Spleen (tissue), 11 donors: ENCODE data around the gene ASB14. TPM values are rescaled to one million over a fixed set of nuclear protein-coding genes. Genes with fewer than 3 reads are reported as not detected.

Source experiments
- DNase-seq: peaks from one replicate; pipeline ENCODE4 v3.0.0-alpha.2; 2020
- H3K27ac ChIP-seq, 8 donors: fragments of 200-600 bp; sonication (generic) in 7 of 8; 1 replicate in 4 of 8; 2 replicates in 4 of 8; pipeline versions ENCODE4 v1.5.0 to v1.8.0; 2016 to 2021; ENCODE audit warnings: inconsistent platforms in 4 of 8, mild to moderate bottlenecking in 4 of 8, moderate library complexity in 1 of 8
- H3K27me3 ChIP-seq, 7 donors: fragments of 200-600 bp; sonication (generic) in 6 of 7; replicated peaks in 1 of 7; 1 replicate in 4 of 7; 2 replicates in 3 of 7; pipeline versions ENCODE4 v1.5.0 to v1.8.0; 2016 to 2021; ENCODE audit warnings: inconsistent platforms in 3 of 7, mild to moderate bottlenecking in 1 of 7
- H3K36me3 ChIP-seq, 6 donors: fragments of 200-600 bp; sonication (generic) in 5 of 6; 1 replicate in 4 of 6; 2 replicates in 2 of 6; pipeline versions ENCODE4 v1.5.0 to v1.8.0; 2016 to 2021; ENCODE audit warnings: inconsistent platforms in 2 of 6
- H3K4me1 ChIP-seq, 6 donors: fragments of 200-600 bp; sonication (generic) in 5 of 6; 1 replicate in 3 of 6; 2 replicates in 3 of 6; pipeline versions ENCODE4 v1.5.0 to v1.8.0; 2016 to 2021; ENCODE audit warnings: inconsistent platforms in 3 of 6
- H3K4me3 ChIP-seq, 8 donors: fragments of 200-600 bp; sonication (generic) in 7 of 8; 1 replicate in 4 of 8; 2 replicates in 4 of 8; pipeline versions ENCODE4 v1.5.0 to v1.8.0; 2016 to 2021; ENCODE audit warnings: inconsistent platforms in 4 of 8, mild to moderate bottlenecking in 4 of 8, moderate library complexity in 2 of 8
- H3K9me3 ChIP-seq, 8 donors: fragments of 200-600 bp; sonication (generic) in 7 of 8; 1 replicate in 4 of 8; 2 replicates in 4 of 8; pipeline versions ENCODE4 v1.5.0 to v1.8.0; 2016 to 2021; ENCODE audit warnings: inconsistent platforms in 4 of 8
- POLR2A ChIP-seq, 3 donors: fragments of 450-650 bp; IDR thresholded peaks; one replicate each; pipeline ENCODE4 v1.5.1; 2017; ENCODE audit warnings: antibody characterized with exemption in 3 of 3, mild to moderate bottlenecking in 1 of 3
- POLR2AphosphoS5 ChIP-seq, 3 donors: sonication (generic); formaldehyde crosslinking; IDR thresholded peaks; one replicate each; pipeline ENCODE4 v1.5.1; 2017; ENCODE audit warnings: antibody characterized with exemption in 3 of 3
- WGBS, 5 donors: extraction: QIAGEN DNeasy Blood & Tissue Kit in 3 of 5; methylation state at CpG; one replicate each; pipeline versions ENCODE4 v1.1.5 to v1.1.7; 2013 to 2018; 5-methylcytosine and 5-hydroxymethylcytosine counted together
- intact Hi-C: fragments of 100-400 bp; cut with DNase I; formaldehyde crosslinking; loops from one replicate; pipeline ENCODE4 v1.15.0; 2023; ENCODE audit warnings: low total_unique reads
- polyA plus RNA-seq, 3 donors: library from polyadenylated mRNA; stranded (reverse); fragments of 200-250 nt; gene quantifications; one replicate each; pipeline ENCODE4 v1.2.1, GENCODE V29; 2013
- total RNA-seq, 7 donors: library from RNA; depleted of rRNA in 3 of 7; stranded (reverse); fragments of >200 nt in 3 of 7; fragmentation: NEBNext Ultra II Directional in 4 of 7; extraction: Animal tissue kit (Norgen Biotek cat#: 25700) in 4 of 7; gene quantifications; one replicate each; pipeline versions ENCODE4 v1.1.0 to v1.2.1, GENCODE V29; 2016 to 2021
- TF ChIP-seq, protein P1 (sequence below), 11 experiments: fragments of 200-600 bp in 7 of 11; fragments of 450-650 bp in 4 of 11; sonication (generic) in 4 of 11; IDR thresholded peaks in 8 of 11; conservative IDR thresholded peaks in 3 of 11; 1 replicate in 7 of 11; 2 replicates in 4 of 11; pipeline versions ENCODE4 v1.4.0 to v1.8.0; 2016 to 2021; ENCODE audit warnings: antibody characterized with exemption in 11 of 11, inconsistent platforms in 4 of 11, mild to moderate bottlenecking in 1 of 11
- donor health status: healthy with polysubstance abuse.
- donor health status: DM: no; HTN: no; CAD: no; lungs with moderate emphysema.
- donor health status: DM: no; HTN: no; CAD: no.
- donor health status: Bipolar disorder and iron deficiency.
- donor health status: healthy.
- donor health status: DM: no; HTN: no; CAD: no.
- donor health status: DM: yes; HTN: yes; CAD: no.

ASB14 gene
- total and polyA plus RNA-seq, 10 donors = 0.07 TPM; not detected in 9

DNA sequence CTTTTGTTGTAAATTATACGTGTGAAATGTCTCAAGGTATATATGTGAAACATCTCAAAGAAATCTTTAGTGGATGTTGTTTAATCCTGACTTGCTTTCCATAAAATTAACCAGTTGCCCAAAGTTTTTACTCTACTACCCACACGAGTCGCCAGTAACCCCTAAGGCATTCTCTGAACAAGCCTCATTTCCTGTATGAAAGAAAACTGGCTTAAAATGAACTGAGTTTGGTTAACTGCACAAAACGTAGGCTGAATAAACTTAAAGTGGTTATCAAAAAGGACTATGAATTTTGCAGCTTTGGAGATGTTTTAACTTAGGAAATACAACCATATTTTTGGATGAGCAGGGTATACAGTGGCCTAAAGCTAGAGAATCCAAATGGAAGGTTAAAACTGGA lies 67.6 kb downstream of the ASB14 start:
- Histone ChIP-seq H3K36me3 (no peaks in the 10 kb centered on the region), H3K4me1 (peaks cover 10 to 41% (median 26%) of the 10 kb centered on the region in 6 donors), H3K27ac (no peak overlapping the region), H3K27me3 (no peaks in the 10 kb centered on the region), H3K4me3 (no peak overlapping the region), H3K9me3 (no peaks in the 10 kb centered on the region)
- TF ChIP-seq, protein P1, sequence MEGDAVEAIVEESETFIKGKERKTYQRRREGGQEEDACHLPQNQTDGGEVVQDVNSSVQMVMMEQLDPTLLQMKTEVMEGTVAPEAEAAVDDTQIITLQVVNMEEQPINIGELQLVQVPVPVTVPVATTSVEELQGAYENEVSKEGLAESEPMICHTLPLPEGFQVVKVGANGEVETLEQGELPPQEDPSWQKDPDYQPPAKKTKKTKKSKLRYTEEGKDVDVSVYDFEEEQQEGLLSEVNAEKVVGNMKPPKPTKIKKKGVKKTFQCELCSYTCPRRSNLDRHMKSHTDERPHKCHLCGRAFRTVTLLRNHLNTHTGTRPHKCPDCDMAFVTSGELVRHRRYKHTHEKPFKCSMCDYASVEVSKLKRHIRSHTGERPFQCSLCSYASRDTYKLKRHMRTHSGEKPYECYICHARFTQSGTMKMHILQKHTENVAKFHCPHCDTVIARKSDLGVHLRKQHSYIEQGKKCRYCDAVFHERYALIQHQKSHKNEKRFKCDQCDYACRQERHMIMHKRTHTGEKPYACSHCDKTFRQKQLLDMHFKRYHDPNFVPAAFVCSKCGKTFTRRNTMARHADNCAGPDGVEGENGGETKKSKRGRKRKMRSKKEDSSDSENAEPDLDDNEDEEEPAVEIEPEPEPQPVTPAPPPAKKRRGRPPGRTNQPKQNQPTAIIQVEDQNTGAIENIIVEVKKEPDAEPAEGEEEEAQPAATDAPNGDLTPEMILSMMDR (IDR thresholded peaks at IDR 0.05 in 8 of 11, conservative IDR thresholded peaks at IDR 0.05 in 3 of 11) = no peak
- no peak for TF ChIP-seq POLR2A (IDR thresholded peaks at IDR 0.05)
- no peak for TF ChIP-seq POLR2AphosphoS5 (IDR thresholded peaks at IDR 0.05)
- no peak for DNase-seq
- intact Hi-C loops = no loop called here
- 38 to 50% (median 44%) methylated on average over 4 of the region's 4 CpGs for WGBS, 5 donors

DNA sequence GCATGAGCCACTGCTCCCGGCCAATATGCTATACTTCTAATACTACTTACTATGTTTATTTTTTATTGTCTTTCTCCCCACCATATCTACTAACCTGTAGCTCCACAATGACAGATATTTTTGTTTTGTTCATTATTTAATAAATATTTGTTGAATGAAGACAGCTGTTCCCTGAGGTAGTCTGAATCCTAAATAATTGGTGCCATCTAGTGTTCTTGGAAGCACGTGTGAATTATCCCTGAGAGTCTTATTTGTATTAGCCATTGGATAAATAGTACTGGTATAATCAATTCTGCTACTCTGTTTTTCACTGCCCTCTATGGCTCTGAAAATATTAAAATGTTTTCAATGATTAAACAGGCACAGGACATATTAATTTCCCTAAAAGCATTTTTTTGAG lies 70.6 kb downstream of the ASB14 start:
- Histone ChIP-seq H3K27me3 (no peaks in the 10 kb centered on the region), H3K4me3 (no peak overlapping the region), H3K36me3 (no peaks in the 10 kb centered on the region), H3K9me3 (no peaks in the 10 kb centered on the region), H3K4me1 (peaks cover 0 to 19% (median 7%) of the 10 kb centered on the region in 6 donors), H3K27ac (no peak overlapping the region)
- 67 to 86% (median 75%) methylated on average over 2 of the region's 2 CpGs for WGBS, 5 donors
- intact Hi-C loops = no loop called here
- DNase-seq = no peak
- TF ChIP-seq POLR2AphosphoS5 (IDR thresholded peaks at IDR 0.05) = no peak
- TF ChIP-seq, protein P1 (IDR thresholded peaks at IDR 0.05 in 8 of 11, conservative IDR thresholded peaks at IDR 0.05 in 3 of 11) = no peak

Other genes with a start within 250 kb of the ASB14 start
- under 1 TPM in 2 of 7 donors, not detected in 5; 0.17 to 0.34 TPM for gene SPATA12, start 232.0 kb downstream of the ASB14 start, total RNA-seq
- gene SPATA12, start 232.0 kb downstream of the ASB14 start, polyA plus RNA-seq = under 1 TPM; 0.13 to 0.16 (median 0.15) TPM
- 10 to 100 TPM in 1 of 7 donors, 1 to 10 TPM in 6; 1.7 to 15.9 (median 3.8) TPM for gene IL17RD, start 127.3 kb downstream of the ASB14 start, total RNA-seq
- under 1 TPM; 0.20 to 0.58 (median 0.35) TPM for gene IL17RD, start 127.3 kb downstream of the ASB14 start, polyA plus RNA-seq
- gene HESX1, start 92.7 kb downstream of the ASB14 start, total RNA-seq = 1 to 10 TPM in 4 of 7 donors, under 1 TPM in 1, not detected in 2; 0.70 to 1.8 (median 1.3) TPM
- 1 to 10 TPM; 2.4 to 3.4 (median 3.2) TPM for gene HESX1, start 92.7 kb downstream of the ASB14 start, polyA plus RNA-seq
- gene APPL1, start 65.0 kb downstream of the ASB14 start, total RNA-seq = 10 to 100 TPM; 40.4 to 49.5 (median 42.6) TPM
- 10 to 100 TPM; 10.0 to 14.8 (median 12.7) TPM for gene APPL1, start 65.0 kb downstream of the ASB14 start, polyA plus RNA-seq